Stimulated activated naive CD8-positive, alpha-beta T cell treated with anti-CD3 and anti-CD28 coated beads, Interleukin-15, Interleukin-2, amounts not matched to agents 100 ng/mL and 50 ng/mL, for 24 hours (primary cell): Measurements from ENCODE around the gene CBX4.

Source experiments
- H3K27ac Mint-ChIP-seq: one replicate; pipeline ENCODE4 v1.8.0; 2021; ENCODE audit warnings: mild to moderate bottlenecking, mixed read lengths
- H3K27me3 Mint-ChIP-seq: one replicate; pipeline ENCODE4 v1.8.0; 2021; ENCODE audit warnings: mixed read lengths
- H3K36me3 Mint-ChIP-seq: one replicate; pipeline ENCODE4 v1.8.0; 2021; ENCODE audit warnings: low read depth, mixed read lengths
- H3K4me1 Mint-ChIP-seq: one replicate; pipeline ENCODE4 v1.8.0; 2021; ENCODE audit warnings: low read depth, mixed read lengths
- H3K4me3 Mint-ChIP-seq: one replicate; pipeline ENCODE4 v1.8.0; 2021; ENCODE audit warnings: mild to moderate bottlenecking, mixed read lengths
- H3K9me3 Mint-ChIP-seq: one replicate; pipeline ENCODE4 v1.8.0; 2021; ENCODE audit warnings: mixed read lengths

The CBX4 gene

DNA sequence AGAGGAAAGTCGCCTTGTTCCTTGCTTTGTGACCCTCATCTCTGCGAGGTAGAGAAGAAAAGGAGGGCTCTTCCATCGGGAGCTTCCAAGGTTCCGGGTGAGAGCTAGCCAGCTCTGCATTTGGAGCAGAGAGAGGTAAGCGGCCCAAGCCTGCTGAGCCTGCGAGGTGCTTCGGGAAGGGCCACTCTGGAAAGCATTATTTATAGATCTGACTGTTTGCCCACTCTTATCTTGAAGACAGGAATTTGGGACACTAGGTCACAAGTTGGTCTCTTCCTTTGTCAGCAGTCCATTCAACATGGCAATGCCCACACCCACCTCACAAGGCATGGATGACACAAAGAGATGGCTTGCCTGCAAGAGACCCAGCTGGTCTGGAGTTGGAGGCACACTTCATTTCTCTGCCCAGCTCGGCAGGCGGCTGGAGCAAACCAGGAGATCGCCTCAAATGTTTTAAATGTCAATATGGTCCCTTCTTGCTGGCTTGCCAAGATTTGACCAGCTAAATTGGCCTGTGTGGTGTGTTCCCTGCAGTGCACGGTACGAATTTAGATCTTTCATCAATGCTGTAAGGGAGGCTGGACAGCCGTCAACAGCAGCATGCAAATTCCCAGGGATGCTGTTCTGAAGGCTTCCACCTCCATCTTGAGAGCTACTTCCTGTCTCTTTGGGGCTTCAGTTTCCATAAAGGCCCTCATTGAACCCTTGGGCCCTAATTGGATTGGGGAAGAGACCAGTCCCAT lies 19.5 kb downstream of the CBX4 start:
- no peak overlapping the region for H3K27ac Mint-ChIP-seq
- no peak overlapping the region for H3K4me3 Mint-ChIP-seq
- H3K36me3 Mint-ChIP-seq: no peaks in the 10 kb centered on the region
- peaks cover 48% of the 10 kb centered on the region for H3K27me3 Mint-ChIP-seq
- H3K4me1 Mint-ChIP-seq: peaks cover 4% of the 10 kb centered on the region
- no peaks in the 10 kb centered on the region for H3K9me3 Mint-ChIP-seq

DNA sequence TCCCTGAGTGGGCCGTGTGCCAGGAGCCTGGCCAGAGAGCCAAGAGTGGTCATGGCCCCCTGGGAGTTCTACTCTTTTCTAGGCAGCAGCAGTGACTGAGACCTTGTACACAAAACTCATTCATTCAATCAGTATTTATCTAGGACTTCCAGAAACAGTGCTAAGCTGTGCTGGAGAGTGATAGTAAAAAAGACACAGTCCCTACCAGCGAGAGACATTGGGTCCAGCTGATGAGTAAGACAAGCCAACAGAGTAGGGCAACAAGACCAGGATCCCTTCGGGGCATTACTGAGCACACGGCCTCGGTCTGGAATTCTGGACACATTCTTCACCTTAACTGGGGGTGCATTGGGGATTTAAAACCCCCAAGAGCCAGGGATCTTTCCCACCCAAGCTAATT lies 20.2 kb downstream of the CBX4 start:
- no peak overlapping the region for H3K27ac Mint-ChIP-seq
- H3K36me3 Mint-ChIP-seq: no peaks in the 10 kb centered on the region
- H3K4me3 Mint-ChIP-seq: no peak overlapping the region
- peaks cover 48% of the 10 kb centered on the region for H3K27me3 Mint-ChIP-seq
- peaks cover 9% of the 10 kb centered on the region for H3K4me1 Mint-ChIP-seq
- no peaks in the 10 kb centered on the region for H3K9me3 Mint-ChIP-seq

DNA sequence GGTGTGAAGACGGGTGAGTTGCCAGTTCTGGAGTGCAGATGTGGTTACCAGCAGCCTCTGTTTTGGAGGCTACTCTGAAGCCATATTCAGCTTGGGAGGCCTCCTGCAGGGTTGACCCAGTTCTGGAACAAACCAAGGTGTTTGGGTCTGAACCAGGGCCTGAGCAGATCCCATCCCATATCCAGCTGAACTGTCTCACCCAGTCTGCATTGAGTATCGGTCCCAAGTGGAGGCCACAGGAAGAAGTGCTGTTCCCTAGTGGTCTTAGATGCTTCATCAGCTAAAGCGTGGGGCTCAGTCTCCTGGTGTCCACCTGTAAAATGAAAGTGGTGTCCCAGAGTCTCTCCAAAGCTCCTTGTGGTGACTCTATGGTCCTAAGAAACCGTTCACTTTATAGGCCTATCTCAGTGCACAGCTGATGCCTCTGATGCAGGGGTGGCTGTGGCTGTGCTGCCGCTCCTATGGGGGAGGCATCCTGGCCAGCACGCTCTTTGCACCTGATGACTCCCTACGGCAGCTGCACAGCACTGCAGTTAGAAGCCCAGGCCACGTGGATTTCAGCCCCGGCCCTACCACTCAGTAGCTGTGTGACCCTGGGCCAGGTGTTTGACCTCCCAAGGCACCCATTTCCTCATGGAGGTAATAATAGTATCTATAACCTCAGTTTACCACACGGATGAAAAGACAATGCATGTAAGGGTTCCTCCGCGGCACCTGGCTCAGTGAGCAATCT lies 21.0 kb downstream of the CBX4 start:
- peaks cover 48% of the 10 kb centered on the region for H3K27me3 Mint-ChIP-seq
- peaks cover 10% of the 10 kb centered on the region for H3K4me1 Mint-ChIP-seq
- H3K4me3 Mint-ChIP-seq: no peak overlapping the region
- H3K9me3 Mint-ChIP-seq: no peaks in the 10 kb centered on the region
- no peaks in the 10 kb centered on the region for H3K36me3 Mint-ChIP-seq
- no peak overlapping the region for H3K27ac Mint-ChIP-seq

DNA sequence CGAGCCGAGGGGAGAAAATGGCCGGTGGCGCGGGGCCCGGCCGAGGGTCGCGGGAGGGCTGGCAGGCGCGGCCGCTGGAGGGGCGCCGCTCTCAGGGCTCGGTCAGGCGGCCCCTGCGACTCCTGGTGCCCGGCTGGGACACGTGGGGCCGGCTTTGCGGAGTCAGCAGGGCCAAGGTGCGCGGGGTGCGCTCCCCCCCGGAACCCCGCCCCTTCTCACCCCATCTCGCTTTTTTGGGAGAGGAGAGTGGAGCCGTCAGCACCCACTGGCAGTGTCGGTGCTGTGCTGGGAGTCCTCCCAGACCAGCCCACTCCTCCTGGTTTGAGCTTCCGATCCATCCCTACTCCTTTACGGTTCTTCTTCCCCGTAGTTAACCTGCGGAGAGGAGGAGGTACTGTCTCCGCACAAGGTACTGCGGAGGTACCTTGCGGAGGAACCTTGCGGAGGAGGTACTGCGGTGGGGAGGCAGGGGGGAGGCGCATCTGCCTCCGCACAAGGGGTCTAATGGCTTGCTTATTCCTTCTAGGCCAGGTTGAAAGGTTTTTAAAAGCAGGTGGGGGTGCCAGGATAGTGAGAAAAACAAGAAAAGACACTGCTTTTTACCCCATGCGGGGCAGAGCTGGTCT lies 23.3 kb downstream of the CBX4 start:
- Mint-ChIP-seq H3K36me3 (no peaks in the 10 kb centered on the region), H3K27ac (no peak overlapping the region), H3K4me1 (peaks cover 24% of the 10 kb centered on the region), H3K27me3 (peaks cover 49% of the 10 kb centered on the region), H3K9me3 (no peaks in the 10 kb centered on the region), H3K4me3 (no peak overlapping the region)

DNA sequence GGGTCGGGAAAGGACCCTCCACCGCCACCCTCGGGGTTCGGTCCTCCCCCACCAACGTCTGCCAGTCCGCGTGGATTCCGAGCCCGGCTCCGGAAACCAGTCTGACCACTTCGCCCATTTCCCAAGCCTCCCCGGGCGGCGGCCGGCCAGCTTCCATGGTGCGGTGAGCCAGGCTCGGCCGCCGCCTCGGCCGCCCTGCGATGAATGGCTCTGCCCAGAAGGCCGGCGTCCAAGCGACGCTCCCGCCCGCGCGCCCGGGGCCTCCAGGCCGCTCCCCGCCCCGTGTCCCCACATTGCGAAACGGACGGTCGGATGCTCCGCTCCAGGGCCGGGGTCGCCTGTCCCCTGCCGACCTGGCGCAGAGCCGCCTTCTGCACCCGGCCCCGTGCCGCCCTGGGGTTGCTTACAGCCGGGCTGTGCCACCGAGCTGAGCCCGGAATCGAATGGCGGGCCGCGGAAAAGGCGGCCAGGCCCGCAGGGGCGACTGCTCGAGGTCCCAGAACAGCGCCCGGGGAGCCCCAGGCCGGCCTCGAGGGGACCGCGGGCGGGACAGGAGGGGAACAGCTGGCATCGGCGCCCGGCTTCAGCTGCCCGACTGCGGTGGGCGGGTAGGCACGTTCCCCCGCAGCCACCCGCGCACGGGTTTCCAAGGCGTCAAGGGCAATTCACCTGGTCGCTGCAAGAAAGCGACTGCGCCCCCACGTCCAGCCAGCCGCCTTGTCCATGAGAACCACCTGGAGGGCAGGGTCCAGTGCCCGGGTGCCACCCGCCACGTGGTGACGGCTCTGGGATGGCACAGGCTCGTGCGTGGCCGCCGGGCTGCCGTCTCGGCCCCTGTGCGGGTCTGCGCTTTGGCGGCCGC lies 24.0 kb downstream of the CBX4 start:
- H3K4me3 Mint-ChIP-seq: no peak overlapping the region
- H3K27me3 Mint-ChIP-seq: peaks cover 45% of the 10 kb centered on the region
- no peak overlapping the region for H3K27ac Mint-ChIP-seq

DNA sequence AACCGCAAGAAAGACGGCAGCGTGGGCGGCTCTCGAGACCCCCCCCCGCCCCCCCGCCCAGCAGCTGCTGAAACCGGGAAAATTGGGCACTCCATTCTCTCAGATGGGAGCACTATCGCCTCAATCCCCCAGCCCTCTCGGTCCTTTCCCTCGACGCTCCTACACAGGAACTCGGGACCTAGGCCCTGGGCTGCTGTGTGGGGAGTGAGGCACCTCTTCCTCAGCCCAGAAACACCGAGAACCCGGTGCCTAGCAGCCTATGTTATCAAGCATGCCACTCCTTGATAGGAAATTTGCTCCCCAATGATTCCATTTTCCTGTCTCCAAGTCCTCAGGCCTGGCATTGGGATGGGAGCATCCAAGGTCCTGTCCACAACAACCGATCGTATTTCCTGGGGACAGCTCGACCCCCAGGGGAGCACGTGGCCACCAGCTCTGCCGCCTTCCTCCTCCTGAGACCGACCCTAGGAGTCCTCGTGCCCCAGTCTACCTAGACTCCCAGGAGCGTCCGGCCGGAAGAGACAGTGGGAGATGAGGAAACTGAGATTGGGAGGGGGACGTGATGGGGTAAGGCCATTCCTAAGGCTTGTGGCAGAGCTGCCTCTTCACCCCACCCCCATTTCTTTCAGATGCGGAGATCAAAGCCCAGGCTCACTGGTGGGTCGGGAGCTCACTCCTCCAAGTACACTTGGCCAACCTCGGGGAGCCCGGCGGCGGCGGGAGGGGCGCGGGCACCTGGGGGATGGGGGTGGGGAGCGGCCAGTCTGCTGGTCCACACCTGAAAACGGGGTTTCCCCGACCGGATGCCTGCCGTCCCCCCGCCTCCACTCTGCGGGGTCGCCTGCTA lies 24.9 kb downstream of the CBX4 start:
- Mint-ChIP-seq H3K27ac (no peak overlapping the region), H3K36me3 (no peaks in the 10 kb centered on the region), H3K27me3 (peaks cover 40% of the 10 kb centered on the region), H3K9me3 (no peaks in the 10 kb centered on the region), H3K4me1 (peaks cover 28% of the 10 kb centered on the region), H3K4me3 (peak overlapping the region; percentile 45)

More for the DNA sequence above, 24.0 kb downstream of the CBX4 start:
- Mint-ChIP-seq H3K4me1 (peaks cover 28% of the 10 kb centered on the region), H3K36me3 (no peaks in the 10 kb centered on the region), H3K9me3 (no peaks in the 10 kb centered on the region)

DNA sequence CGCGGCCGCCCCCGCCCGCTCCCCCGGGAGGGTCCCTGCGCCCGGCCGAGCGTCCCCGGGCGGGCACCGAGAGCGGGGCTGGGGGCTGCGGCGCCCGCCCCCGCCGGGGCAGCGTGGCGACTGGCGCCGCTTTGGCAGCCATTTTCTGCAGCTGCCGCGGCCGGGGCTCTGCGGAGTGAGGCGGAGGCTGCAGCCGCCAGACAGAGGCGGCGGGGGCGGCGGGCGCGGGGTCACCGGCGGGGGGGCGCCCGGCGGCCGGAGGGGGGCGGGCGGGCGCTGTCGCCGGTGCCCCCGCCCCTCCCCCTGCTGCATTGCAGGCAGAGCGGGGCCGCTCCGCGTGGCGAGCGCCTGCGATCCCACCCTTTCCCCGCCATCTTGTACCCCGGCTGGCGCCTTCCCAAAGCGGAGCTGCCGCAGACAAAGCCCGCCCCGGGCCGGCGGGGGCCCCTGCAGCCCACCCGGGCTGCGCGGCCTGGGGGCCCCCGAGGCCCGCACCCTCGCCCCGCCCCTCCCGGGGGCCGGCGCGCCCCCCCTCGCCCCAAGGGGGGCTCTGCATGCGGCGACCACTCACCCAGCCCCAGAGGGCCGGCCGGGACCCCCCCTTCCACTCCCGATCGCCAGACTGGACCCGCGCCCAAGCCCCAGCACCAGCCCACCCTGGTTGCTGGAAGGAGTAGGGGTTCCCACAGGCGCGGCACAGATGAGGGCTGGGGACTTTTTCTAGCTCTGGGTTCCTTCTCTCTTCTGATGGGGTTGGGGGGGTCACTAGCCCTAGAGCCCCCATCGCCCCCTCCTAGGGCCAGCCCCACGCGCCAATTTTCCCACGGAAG lies 25.7 kb downstream of the CBX4 start:
- Mint-ChIP-seq H3K27me3 (peaks cover 49% of the 10 kb centered on the region), H3K9me3 (no peaks in the 10 kb centered on the region), H3K36me3 (no peaks in the 10 kb centered on the region), H3K4me3 (no peak overlapping the region), H3K27ac (no peak overlapping the region), H3K4me1 (peaks cover 33% of the 10 kb centered on the region)

DNA sequence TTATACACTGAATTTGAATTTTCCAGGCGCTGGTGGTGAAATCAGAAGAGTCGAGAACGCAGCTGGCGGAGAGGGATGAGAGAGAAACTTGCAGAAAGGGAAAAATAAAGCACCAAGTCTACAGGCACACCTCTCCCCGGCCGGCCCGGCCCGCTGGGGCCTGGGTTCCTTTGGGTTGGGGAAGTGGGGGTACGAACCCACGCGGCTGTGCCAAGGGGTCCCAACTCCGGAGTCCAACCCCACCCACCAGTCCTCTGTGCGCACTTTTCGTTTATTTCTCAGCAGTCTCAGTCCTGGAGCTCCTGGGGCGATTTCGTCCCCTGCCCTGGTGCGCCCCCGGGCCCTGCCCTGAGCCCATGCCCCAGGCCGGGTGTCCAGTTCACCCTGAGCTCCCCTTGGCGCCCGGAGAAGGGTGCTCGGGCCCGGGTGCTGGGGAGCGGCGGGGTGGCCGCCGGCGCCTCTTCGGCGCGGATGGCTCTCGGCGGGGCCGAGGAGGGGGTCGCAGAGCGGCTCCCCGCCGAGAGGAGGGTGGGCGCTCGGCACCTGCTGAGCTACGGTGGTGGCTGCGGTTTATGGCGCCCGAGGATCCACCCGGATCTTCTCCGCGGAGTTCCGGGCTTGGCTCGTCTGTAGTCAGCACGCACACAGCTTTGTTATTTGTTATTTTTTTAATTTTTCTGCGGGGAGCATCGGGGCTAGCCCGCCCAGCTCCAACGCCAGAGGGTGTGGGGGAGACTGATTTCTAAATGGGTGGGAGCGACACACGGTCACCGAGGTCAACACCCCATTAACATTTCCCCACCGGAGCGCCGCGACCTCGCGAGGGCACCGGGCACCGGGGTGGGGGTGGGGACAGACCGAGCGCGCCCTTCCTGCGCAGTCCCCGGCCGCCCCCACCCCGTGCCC lies 26.6 kb downstream of the CBX4 start:
- peak overlapping the region; percentile 69 for H3K4me3 Mint-ChIP-seq
- peak overlapping the region; percentile 28 for H3K27ac Mint-ChIP-seq
- peaks cover 55% of the 10 kb centered on the region for H3K27me3 Mint-ChIP-seq
- no peaks in the 10 kb centered on the region for H3K36me3 Mint-ChIP-seq
- peaks cover 33% of the 10 kb centered on the region for H3K4me1 Mint-ChIP-seq
- no peaks in the 10 kb centered on the region for H3K9me3 Mint-ChIP-seq

DNA sequence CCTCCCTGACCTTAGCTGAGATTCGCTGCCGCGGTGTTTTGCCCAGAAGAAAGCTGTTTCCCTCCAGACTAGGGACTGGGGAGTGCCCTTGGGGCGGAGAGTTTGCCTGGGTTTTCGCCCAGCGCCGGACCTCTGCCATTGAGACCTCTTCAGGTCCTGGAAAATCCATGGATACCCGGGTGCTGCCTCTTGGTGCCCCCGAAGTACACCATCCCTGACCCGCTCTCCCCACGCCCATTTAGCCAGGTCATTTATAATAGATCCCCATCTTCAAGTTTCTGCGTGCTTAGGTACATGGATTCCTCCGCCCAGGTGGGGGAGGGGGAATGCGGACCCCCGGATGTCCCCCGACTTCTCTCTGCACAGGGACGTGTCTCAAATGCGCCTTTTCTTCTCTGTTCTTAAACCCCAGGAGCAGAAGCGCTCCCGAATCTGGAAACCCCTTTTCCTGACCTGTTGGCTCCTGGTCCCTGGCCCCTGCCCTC lies 27.3 kb downstream of the CBX4 start:
- Mint-ChIP-seq H3K9me3 (no peaks in the 10 kb centered on the region), H3K27ac (peak overlapping the region; percentile 28), H3K36me3 (no peaks in the 10 kb centered on the region), H3K27me3 (peaks cover 55% of the 10 kb centered on the region), H3K4me3 (peak overlapping the region; percentile 39), H3K4me1 (peaks cover 33% of the 10 kb centered on the region)

DNA sequence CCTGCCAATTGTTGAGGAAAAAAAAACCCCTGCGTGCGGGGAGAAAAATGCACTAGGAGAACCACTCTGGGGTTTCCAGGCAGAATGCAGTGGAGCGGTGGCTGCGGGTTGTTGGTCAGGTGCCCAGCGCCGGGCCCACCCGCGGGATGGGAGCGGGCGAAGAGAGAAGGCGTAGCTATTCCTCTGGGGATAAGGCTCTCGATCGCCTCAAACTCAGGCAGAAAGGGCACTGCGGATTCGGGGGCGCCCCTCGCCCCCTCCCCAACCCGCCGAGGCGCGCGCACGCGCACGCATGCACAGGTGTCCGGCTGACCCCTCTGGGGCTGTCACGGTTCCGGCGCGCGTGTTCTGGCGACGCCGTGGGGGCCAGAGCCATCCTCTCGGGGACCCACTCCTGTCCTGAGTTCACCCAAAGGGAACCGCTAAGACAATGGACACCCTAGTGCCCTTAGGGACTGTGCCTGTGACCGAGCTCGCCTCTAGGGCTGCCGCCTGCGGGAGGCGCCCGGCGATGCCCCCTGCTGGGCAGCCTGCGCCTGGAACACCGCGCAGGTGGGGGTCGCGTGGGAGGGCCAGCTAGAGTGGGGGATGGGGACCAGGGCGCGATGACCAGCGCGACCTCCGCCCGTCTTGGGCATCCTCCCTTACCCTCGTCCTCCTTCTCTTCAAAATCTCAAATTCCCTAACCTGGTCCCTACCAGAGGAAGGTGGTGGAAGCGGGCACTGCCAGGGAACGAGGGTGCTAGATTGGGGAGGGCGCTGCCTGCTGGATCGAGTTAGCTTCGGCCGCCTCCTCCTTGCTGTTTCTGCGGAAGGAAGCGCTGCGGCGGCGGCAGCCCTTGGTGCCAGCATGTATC lies 28.0 kb downstream of the CBX4 start:
- no peaks in the 10 kb centered on the region for H3K9me3 Mint-ChIP-seq
- H3K27ac Mint-ChIP-seq: no peak overlapping the region
- no peaks in the 10 kb centered on the region for H3K36me3 Mint-ChIP-seq
- peaks cover 56% of the 10 kb centered on the region for H3K27me3 Mint-ChIP-seq
- peaks cover 33% of the 10 kb centered on the region for H3K4me1 Mint-ChIP-seq
- peak overlapping the region; percentile 39 for H3K4me3 Mint-ChIP-seq

DNA sequence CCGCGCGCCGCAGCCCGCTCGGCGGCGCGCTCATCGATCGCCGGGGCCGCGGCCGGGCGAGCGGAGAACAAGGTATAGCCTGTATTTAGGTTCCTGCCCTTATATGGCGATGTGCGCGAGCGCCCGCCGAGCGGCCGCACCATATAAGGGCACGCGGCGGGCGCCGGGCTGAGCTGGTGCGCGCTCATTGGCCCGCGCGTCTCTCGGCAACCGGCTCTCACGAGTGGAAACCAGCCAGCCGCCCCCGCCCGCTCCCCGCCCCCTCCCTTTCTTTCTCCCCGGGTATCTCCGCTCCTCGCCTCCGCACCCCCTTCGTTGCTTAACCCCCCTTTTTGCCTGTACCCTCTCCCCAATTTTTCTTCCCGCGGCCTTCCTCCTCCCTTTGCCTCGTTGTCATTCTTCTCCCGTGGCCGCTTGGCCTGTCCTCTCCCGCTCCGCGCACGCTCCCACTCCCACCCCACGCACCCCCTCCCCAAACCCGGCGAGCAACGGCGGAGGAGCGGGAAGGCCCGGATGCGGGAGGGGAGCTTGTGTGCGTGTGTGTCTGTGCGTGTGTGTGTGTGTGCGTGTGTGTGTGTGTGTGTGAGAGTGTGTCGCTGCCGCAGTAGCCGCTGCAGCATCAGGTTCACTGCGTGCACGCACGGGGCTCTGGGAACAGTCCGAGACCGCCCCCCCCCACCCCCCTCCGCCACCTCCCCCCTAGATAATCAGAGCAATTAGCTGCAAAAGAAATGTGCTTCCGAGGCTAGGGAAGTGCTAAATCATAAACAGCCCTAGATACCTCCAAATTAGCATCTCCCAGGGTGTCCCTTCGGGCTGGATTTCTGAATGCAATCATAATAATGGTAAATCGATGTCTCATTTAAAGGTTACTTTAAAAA lies 28.9 kb downstream of the CBX4 start:
- no peak overlapping the region for H3K4me3 Mint-ChIP-seq
- peaks cover 36% of the 10 kb centered on the region for H3K4me1 Mint-ChIP-seq
- peaks cover 57% of the 10 kb centered on the region for H3K27me3 Mint-ChIP-seq
- no peaks in the 10 kb centered on the region for H3K9me3 Mint-ChIP-seq
- no peaks in the 10 kb centered on the region for H3K36me3 Mint-ChIP-seq
- no peak overlapping the region for H3K27ac Mint-ChIP-seq
